K562 (cell line): ENCODE results near the gene BCL10. TPM values are rescaled to one million over a fixed set of nuclear protein-coding genes. Genes with fewer than 3 reads are reported as not detected.

Experiments used
- ASH1L ChIP-seq: fragments of 450-650 bp; IDR thresholded peaks from 2 replicates; pipeline ENCODE4 v1.6.1; 2018; ENCODE audit warnings: borderline replicate concordance, mild to moderate bottlenecking, low read depth; ENCODE audit not compliant: partially characterized antibody
- ATF1 ChIP-seq, 2 experiments: fragments of 450-650 bp in 1 of 2; IDR thresholded peaks; 2 replicates each; pipeline ENCODE4 v1.6.1; 2016; ENCODE audit warnings: missing compliant biosample characterization in 1 of 2, missing genetic modification characterization in 1 of 2
- BRD4 ChIP-seq: fragments of 200-600 bp; sonication (generic); IDR thresholded peaks from 2 replicates; pipeline ENCODE4 v1.6.1; 2017; ENCODE audit warnings: inconsistent platforms
- CSDE1 ChIP-seq, 2 experiments: fragments of 450-650 bp; IDR thresholded peaks; 2 replicates each; pipeline ENCODE4 v1.6.1; 2016; ENCODE audit warnings: mild to moderate bottlenecking in 1 of 2
- EWSR1 ChIP-seq: fragments of 450-650 bp; IDR thresholded peaks from 2 replicates; pipeline ENCODE4 v1.6.1; 2018; ENCODE audit warnings: borderline replicate concordance, mild to moderate bottlenecking, low read depth, moderate library complexity; ENCODE audit not compliant: partially characterized antibody
- FIP1L1 ChIP-seq: fragments of 200-400 bp; formaldehyde crosslinking; IDR thresholded peaks from 2 replicates; pipeline ENCODE4 v1.6.1; 2018; ENCODE audit warnings: mild to moderate bottlenecking, low read depth, low read length; ENCODE audit not compliant: poor library complexity, severe bottlenecking
- FOXJ2 ChIP-seq: fragments of 200-800 bp; sonication (Bioruptor generic); IDR thresholded peaks from 2 replicates; pipeline ENCODE4 v1.6.1; 2016; ENCODE audit warnings: missing genetic modification characterization, missing compliant biosample characterization
- KLF1 ChIP-seq: fragments of 450-650 bp; IDR thresholded peaks from 2 replicates; pipeline ENCODE4 v1.6.1; 2016; ENCODE audit warnings: missing genetic modification characterization, missing compliant biosample characterization
- NRF1 ChIP-seq, 2 experiments: fragments of 450-650 bp; IDR thresholded peaks in 1 of 2; conservative IDR thresholded peaks in 1 of 2; 2 replicates each; pipeline ENCODE4 v1.6.1; 2014; ENCODE audit warnings: mild to moderate bottlenecking in 2 of 2
- POLR2H ChIP-seq: IDR thresholded peaks from 2 replicates; pipeline ENCODE4 v1.6.1; 2016; ENCODE audit warnings: missing genetic modification characterization, low read depth, mild to moderate bottlenecking, control low read depth, missing compliant biosample characterization, moderate library complexity
- PRMT5 ChIP-seq: sonication (generic); formaldehyde crosslinking; IDR thresholded peaks from 2 replicates; pipeline ENCODE4 v1.5.0; 2020; ENCODE audit warnings: missing genetic modification reagents
- RAD51 ChIP-seq: fragments of 450-650 bp; IDR thresholded peaks from 2 replicates; pipeline ENCODE4 v1.7.1; 2016; ENCODE audit warnings: low read depth, mild to moderate bottlenecking, borderline replicate concordance
- SMARCB1 ChIP-seq: IDR thresholded peaks from 2 replicates; pipeline ENCODE4 v1.6.1; 2011; ENCODE audit warnings: improper control_type of control experiment, low read depth; ENCODE audit not compliant: insufficient read length
- SMARCC2 ChIP-seq: fragments of 450-650 bp; IDR thresholded peaks from 2 replicates; pipeline ENCODE4 v1.6.1; 2017; ENCODE audit warnings: antibody characterized with exemption, moderate library complexity, mild to moderate bottlenecking, low read depth
- SP1 ChIP-seq: sonication (generic); formaldehyde crosslinking; IDR thresholded peaks from 2 replicates; pipeline ENCODE4 v1.8.1; 2022; ENCODE audit warnings: mild to moderate bottlenecking, missing genetic modification reagents
- TAF7 ChIP-seq: fragments of 450-650 bp; IDR thresholded peaks from 2 replicates; pipeline ENCODE4 v1.6.1; 2016; ENCODE audit warnings: missing genetic modification characterization, missing compliant biosample characterization
- TEAD1 ChIP-seq, 2 experiments: fragments of 450-650 bp in 1 of 2; sonication (generic) in 1 of 2; formaldehyde crosslinking; IDR thresholded peaks; 2 replicates each; pipeline versions ENCODE4 v1.4.0 to v1.8.0; 2020 to 2022; ENCODE audit warnings: mild to moderate bottlenecking in 2 of 2, missing genetic modification reagents in 1 of 2
- XRCC3 ChIP-seq: fragments of 450-650 bp; IDR thresholded peaks from 2 replicates; pipeline ENCODE4 v1.6.1; 2017; ENCODE audit warnings: mild to moderate bottlenecking, moderate library complexity
- ZBTB9 ChIP-seq: fragments of 450-650 bp; formaldehyde crosslinking; IDR thresholded peaks from 2 replicates; pipeline ENCODE4 v1.4.0; 2020; ENCODE audit warnings: mild to moderate bottlenecking, moderate library complexity
- ZNF431 ChIP-seq: sonication (generic); formaldehyde crosslinking; IDR thresholded peaks from 2 replicates; pipeline ENCODE4 v1.8.0; 2022; ENCODE audit warnings: mild to moderate bottlenecking, missing genetic modification reagents
- ZNF764 ChIP-seq: fragments of 250-450 bp; sonication (Bioruptor Pico); IDR thresholded peaks from 2 replicates; pipeline ENCODE4 v1.4.0; 2020; ENCODE audit warnings: low read depth, mild to moderate bottlenecking, moderate library complexity
- polyA plus RNA-seq, 8 experiments: library from polyadenylated mRNA; depleted of rRNA in 4 of 8; stranded (reverse) in 5 of 8; unstranded in 3 of 8; fragments of >200 nt; fragmentation: Nextera tagmentation in 2 of 8; fragmentation: Illumina TruSeq in 1 of 8; extraction: Ambion mirVana in 2 of 8; extraction: Trizol in 1 of 8; gene quantifications; 2 replicates each; pipeline versions ENCODE4 v1.2.1 to v1.2.3, GENCODE V29; 2011 to 2014; ENCODE audit warnings: inconsistent platforms in 1 of 8, missing spikeins in 1 of 8
- total RNA-seq, 7 experiments: library from RNA; depleted of rRNA in 6 of 7; stranded (reverse); fragments of >200 nt in 6 of 7; fragmentation: Illumina TruSeq in 2 of 7; extraction: Trizol in 2 of 7; gene quantifications; 2 replicates each; pipeline versions ENCODE4 v1.2.1 to v1.2.3, GENCODE V29; 2011 to 2021; ENCODE audit warnings: low replicate concordance in 1 of 7
- TF ChIP-seq, protein P1 (sequence below): sonication (generic); formaldehyde crosslinking; IDR thresholded peaks from 2 replicates; pipeline ENCODE4 v1.8.1; 2023; ENCODE audit warnings: mild to moderate bottlenecking, missing genetic modification reagents
- TF ChIP-seq, protein P2 (sequence below): sonication (generic); formaldehyde crosslinking; IDR thresholded peaks from 2 replicates; pipeline ENCODE4 v1.8.1; 2023; ENCODE audit warnings: mild to moderate bottlenecking, missing genetic modification reagents

The BCL10 gene
- total and polyA plus RNA-seq, 9 of the 15 experiments (the other 6 are each of a cell fraction or from before 2014, with no cell fraction given), result 8.0 to 19.4 (median 12.3) TPM

DNA sequence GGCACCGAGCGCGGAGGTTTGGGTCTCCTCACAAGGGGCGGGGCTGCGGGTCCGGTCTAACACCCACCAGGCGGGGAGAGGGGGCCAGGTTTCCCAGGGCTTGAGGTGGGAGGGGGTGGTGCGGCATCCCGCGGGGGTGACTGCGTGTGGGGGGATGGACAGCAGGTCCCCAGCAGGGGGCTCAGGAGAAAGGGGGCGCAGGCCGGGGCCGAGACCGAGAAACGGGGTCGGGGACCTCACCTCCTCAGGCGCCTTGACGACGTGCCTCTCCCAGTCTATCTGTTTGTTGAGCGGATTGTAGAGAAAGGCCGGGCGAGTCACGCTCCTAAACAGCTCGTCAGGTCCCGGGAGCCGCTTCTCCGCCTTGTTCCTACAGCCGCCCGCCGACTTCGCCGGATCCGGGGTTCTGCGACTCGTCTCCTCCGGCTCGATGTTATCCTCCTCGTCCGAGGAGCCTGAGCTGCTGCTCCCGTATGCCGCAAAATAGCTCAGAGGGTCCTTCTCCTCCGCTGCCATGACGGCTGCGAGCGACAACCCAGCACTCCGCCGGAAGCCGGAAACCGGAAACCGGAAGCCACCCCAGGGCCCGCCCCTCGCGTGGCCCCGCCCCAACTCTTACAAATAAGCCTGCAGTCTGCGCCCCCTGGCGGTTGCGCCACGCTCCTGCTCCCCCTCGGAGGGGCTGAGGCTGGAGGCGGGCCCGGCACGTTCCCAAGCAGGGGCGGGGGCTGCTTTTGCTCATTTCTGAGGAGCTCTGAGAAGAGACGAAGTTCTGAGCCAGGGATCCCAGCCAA lies 17.1 kb downstream of the BCL10 start, which contains the start of gene C1orf52 (continued):
- TF ChIP-seq SMARCC2 (no peak), NRF1 (conservative IDR thresholded peaks at IDR 0.05 in 1 of 2, IDR thresholded peaks at IDR 0.05 in 1 of 2) (peak in 1 of 2 experiments; percentile 31; a peak in 2 of 4 replicates), SP1 (peak; percentile 95), FIP1L1 (peak; percentile 39), EWSR1 (no peak), PRMT5 (CRISPR knock-in tag) (no peak), POLR2H (tag) (peak; percentile 71), XRCC3 (no peak), ASH1L (no peak), KLF1 (no peak), ATF1 (CRISPR knock-in tag; IDR thresholded peaks at IDR 0.05) (no peak), ATF1 (tag; IDR thresholded peaks at IDR 0.05) (peak; percentile 44; the same call in 1 of the 2 replicates), ZNF431 (no peak), CSDE1 (IDR thresholded peaks at IDR 0.05) (no peak), ZNF764 (CRISPR knock-in tag) (no peak), FOXJ2 (tag) (no peak), ZBTB9 (CRISPR knock-in tag) (no peak), BRD4 (0 out of 2 replicates have a peak, but pooled peaks have one; percentile 33), TAF7 (no peak), RAD51 (no peak), SMARCB1 (no peak), TEAD1 (CRISPR knock-in tag; IDR thresholded peaks at IDR 0.05) (peak in 1 of 2 experiments; percentile 51; a peak in 1 of 4 replicates)
- TF ChIP-seq, protein P1, sequence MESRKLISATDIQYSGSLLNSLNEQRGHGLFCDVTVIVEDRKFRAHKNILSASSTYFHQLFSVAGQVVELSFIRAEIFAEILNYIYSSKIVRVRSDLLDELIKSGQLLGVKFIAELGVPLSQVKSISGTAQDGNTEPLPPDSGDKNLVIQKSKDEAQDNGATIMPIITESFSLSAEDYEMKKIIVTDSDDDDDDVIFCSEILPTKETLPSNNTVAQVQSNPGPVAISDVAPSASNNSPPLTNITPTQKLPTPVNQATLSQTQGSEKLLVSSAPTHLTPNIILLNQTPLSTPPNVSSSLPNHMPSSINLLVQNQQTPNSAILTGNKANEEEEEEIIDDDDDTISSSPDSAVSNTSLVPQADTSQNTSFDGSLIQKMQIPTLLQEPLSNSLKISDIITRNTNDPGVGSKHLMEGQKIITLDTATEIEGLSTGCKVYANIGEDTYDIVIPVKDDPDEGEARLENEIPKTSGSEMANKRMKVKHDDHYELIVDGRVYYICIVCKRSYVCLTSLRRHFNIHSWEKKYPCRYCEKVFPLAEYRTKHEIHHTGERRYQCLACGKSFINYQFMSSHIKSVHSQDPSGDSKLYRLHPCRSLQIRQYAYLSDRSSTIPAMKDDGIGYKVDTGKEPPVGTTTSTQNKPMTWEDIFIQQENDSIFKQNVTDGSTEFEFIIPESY (CRISPR knock-in tag), result peak; percentile 61; the same call in 1 of the 2 replicates
- TF ChIP-seq, protein P2, sequence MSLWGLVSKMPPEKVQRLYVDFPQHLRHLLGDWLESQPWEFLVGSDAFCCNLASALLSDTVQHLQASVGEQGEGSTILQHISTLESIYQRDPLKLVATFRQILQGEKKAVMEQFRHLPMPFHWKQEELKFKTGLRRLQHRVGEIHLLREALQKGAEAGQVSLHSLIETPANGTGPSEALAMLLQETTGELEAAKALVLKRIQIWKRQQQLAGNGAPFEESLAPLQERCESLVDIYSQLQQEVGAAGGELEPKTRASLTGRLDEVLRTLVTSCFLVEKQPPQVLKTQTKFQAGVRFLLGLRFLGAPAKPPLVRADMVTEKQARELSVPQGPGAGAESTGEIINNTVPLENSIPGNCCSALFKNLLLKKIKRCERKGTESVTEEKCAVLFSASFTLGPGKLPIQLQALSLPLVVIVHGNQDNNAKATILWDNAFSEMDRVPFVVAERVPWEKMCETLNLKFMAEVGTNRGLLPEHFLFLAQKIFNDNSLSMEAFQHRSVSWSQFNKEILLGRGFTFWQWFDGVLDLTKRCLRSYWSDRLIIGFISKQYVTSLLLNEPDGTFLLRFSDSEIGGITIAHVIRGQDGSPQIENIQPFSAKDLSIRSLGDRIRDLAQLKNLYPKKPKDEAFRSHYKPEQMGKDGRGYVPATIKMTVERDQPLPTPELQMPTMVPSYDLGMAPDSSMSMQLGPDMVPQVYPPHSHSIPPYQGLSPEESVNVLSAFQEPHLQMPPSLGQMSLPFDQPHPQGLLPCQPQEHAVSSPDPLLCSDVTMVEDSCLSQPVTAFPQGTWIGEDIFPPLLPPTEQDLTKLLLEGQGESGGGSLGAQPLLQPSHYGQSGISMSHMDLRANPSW (CRISPR knock-in tag), result no peak
